Measurements from ENCODE around the gene FBXW11.
"Not testable (repeated sequence)": the region's sequence is repeated elsewhere in the genome, so short reads cannot be mapped to it uniquely, and the experiment has no call there.

Gene FBXW11

GRCh38 chr5:172006321-172007174, at the start of gene FBXW11:
TSS of gene FBXW11 (minus strand) at chr5:172006638. CDS start at chr5:172006502, 136 bp downstream.
- peak; percentile 90 to 98 (median 91) for DNase-seq

- DNase-seq = no peak
Observed at GRCh38 chr5:172055996-172056395, 49.6 kb upstream of the FBXW11 start.

- no peak for DNase-seq
Observed at GRCh38 chr5:172055421-172055820, 49.0 kb upstream of the FBXW11 start.

- DNase-seq = no peak
Observed at GRCh38 chr5:172054611-172055153, 48.2 kb upstream of the FBXW11 start.

GRCh38 chr5:172052450-172053236, 46.2 kb upstream of the FBXW11 start:
- no peak for DNase-seq

GRCh38 chr5:172051643-172052339, 45.4 kb upstream of the FBXW11 start:
- no peak for DNase-seq

- no peak for DNase-seq
Observed at GRCh38 chr5:172050080-172050479, 43.6 kb upstream of the FBXW11 start.

GRCh38 chr5:172049226-172049796, 42.9 kb upstream of the FBXW11 start:
- DNase-seq = no peak

GRCh38 chr5:172048539-172049101, 42.2 kb upstream of the FBXW11 start:
- DNase-seq = no peak

- DNase-seq = no peak
Observed at GRCh38 chr5:172048170-172048422, 41.7 kb upstream of the FBXW11 start.

- no peak for DNase-seq
Observed at GRCh38 chr5:172046593-172046992, 40.2 kb upstream of the FBXW11 start.

GRCh38 chr5:172045315-172045632, 38.8 kb upstream of the FBXW11 start:
- DNase-seq = no peak

GRCh38 chr5:172044631-172045314, 38.3 kb upstream of the FBXW11 start:
- no peak for DNase-seq

GRCh38 chr5:172043865-172044264, 37.4 kb upstream of the FBXW11 start:
- DNase-seq = no peak

- no peak for DNase-seq
Observed at GRCh38 chr5:172042183-172042582, 35.7 kb upstream of the FBXW11 start.

GRCh38 chr5:172038167-172038566, 31.7 kb upstream of the FBXW11 start:
- no peak for DNase-seq

GRCh38 chr5:172035049-172035448, 28.6 kb upstream of the FBXW11 start:
- DNase-seq = no peak

- no peak for DNase-seq
Observed at GRCh38 chr5:172031894-172032461, 25.5 kb upstream of the FBXW11 start.

GRCh38 chr5:172029876-172030275, 23.4 kb upstream of the FBXW11 start:
- no peak for DNase-seq

GRCh38 chr5:172028167-172028566, 21.7 kb upstream of the FBXW11 start:
- DNase-seq = no peak

GRCh38 chr5:172020110-172020786, 13.8 kb upstream of the FBXW11 start:
- not testable (repeated sequence) for DNase-seq
